HG03565 (cell line): ENCODE results near the gene NUDT6.
"Not testable (repeated sequence)": the region's sequence is repeated elsewhere in the genome, so short reads cannot be mapped to it uniquely, and the experiment has no call there.

ENCODE experiments used
- ATAC-seq: cut with Tn5 transposase; IDR thresholded peaks from one replicate; pipeline ENCODE4 v1.9.1; 2021; ENCODE audit warnings: mild to moderate bottlenecking, moderate library complexity; ENCODE audit not compliant: unreplicated experiment

The NUDT6 gene

GRCh38 chr4:122879001-122879400 is 43.4 kb downstream of the NUDT6 start:
- ATAC-seq = no peak

GRCh38 chr4:122876456-122876855 is 45.9 kb downstream of the NUDT6 start:
- no peak for ATAC-seq

- ATAC-seq = no peak
Measured at GRCh38 chr4:122875949-122876348, 46.4 kb downstream of the NUDT6 start.

GRCh38 chr4:122873821-122874593 is 48.4 kb downstream of the NUDT6 start:
- ATAC-seq = no peak

GRCh38 chr4:122873146-122873545 is 49.3 kb downstream of the NUDT6 start:
- no peak for ATAC-seq

- not testable (repeated sequence) for ATAC-seq
Measured at GRCh38 chr4:122868235-122868634, 54.2 kb downstream of the NUDT6 start.

- no peak for ATAC-seq
Measured at GRCh38 chr4:122865425-122865824, 57.0 kb downstream of the NUDT6 start.

- ATAC-seq = no peak
Measured at GRCh38 chr4:122863639-122864038, 58.8 kb downstream of the NUDT6 start.

GRCh38 chr4:122861172-122861943 is 61.0 kb downstream of the NUDT6 start:
- no peak for ATAC-seq

- ATAC-seq = no peak
Measured at GRCh38 chr4:122858705-122859104, 63.7 kb downstream of the NUDT6 start.

- no peak for ATAC-seq
Measured at GRCh38 chr4:122857160-122857559, 65.2 kb downstream of the NUDT6 start.

GRCh38 chr4:122855353-122855890 is 67.0 kb downstream of the NUDT6 start:
- ATAC-seq = no peak

- no peak for ATAC-seq
Measured at GRCh38 chr4:122854447-122855352, 67.7 kb downstream of the NUDT6 start.

GRCh38 chr4:122851568-122851967 is 70.8 kb downstream of the NUDT6 start:
- no peak for ATAC-seq

- not testable (repeated sequence) for ATAC-seq
Measured at GRCh38 chr4:122849789-122850188, 72.6 kb downstream of the NUDT6 start.

GRCh38 chr4:122847931-122848330 is 74.5 kb downstream of the NUDT6 start:
- ATAC-seq = no peak

- no peak for ATAC-seq
Measured at GRCh38 chr4:122845760-122846159, 76.6 kb downstream of the NUDT6 start.

GRCh38 chr4:122845066-122845465 is 77.3 kb downstream of the NUDT6 start:
- no peak for ATAC-seq

GRCh38 chr4:122844391-122844790 is 78.0 kb downstream of the NUDT6 start:
- ATAC-seq = not testable (repeated sequence)

- ATAC-seq = no peak
Measured at GRCh38 chr4:122842984-122843531, 79.3 kb downstream of the NUDT6 start.
